Neural cell (in vitro differentiated cells): ENCODE measurements around the gene PODXL2.

Experiments used
- CTCF ChIP-seq: fragments of 450-650 bp; IDR thresholded peaks from 2 replicates; pipeline ENCODE4 v1.5.1; 2014; ENCODE audit warnings: antibody characterized with exemption, mild to moderate bottlenecking, moderate library complexity; ENCODE audit not compliant: poor library complexity, severe bottlenecking
- EZH2 ChIP-seq: fragments of 200-600, 300-800 bp; shearing (Covaris generic), sonication (generic); IDR thresholded peaks from 2 replicates; pipeline ENCODE4 v1.6.1; 2014; ENCODE audit warnings: antibody characterized with exemption, low read length, borderline replicate concordance, mild to moderate bottlenecking; ENCODE audit not compliant: insufficient read depth, poor library complexity, severe bottlenecking
- MXI1 ChIP-seq: fragments of 450-650 bp; conservative IDR thresholded peaks from 2 replicates; pipeline ENCODE4 v1.6.1; 2014; ENCODE audit warnings: antibody characterized with exemption, mild to moderate bottlenecking; ENCODE audit not compliant: poor library complexity, severe bottlenecking
- POLR2AphosphoS5 ChIP-seq: IDR thresholded peaks from 2 replicates; pipeline ENCODE4 v1.6.1; 2012
- RAD21 ChIP-seq: fragments of 450-650 bp; conservative IDR thresholded peaks from 2 replicates; pipeline ENCODE4 v1.6.1; 2014; ENCODE audit warnings: antibody characterized with exemption, mild to moderate bottlenecking, moderate library complexity
- REST ChIP-seq: IDR thresholded peaks from 2 replicates; pipeline ENCODE4 v1.6.1; 2012; ENCODE audit warnings: borderline replicate concordance

GRCh38 chr3:127706785-127707351 lies 77.9 kb downstream of the PODXL2 start:
- TF ChIP-seq CTCF (no peak), RAD21 (no peak), REST (no peak), POLR2AphosphoS5 (no peak), EZH2 (no peak), MXI1 (no peak)
